HepG2 (cell line): ENCODE measurements around the gene SS18L1. TPM values are rescaled to one million over a fixed set of nuclear protein-coding genes. Genes with fewer than 3 reads are reported as not detected.

ENCODE experiments used
- KDM2A ChIP-seq: sonication (generic); formaldehyde crosslinking; IDR thresholded peaks from 2 replicates; pipeline ENCODE4 v1.4.0; 2020; ENCODE audit warnings: low read depth, missing genetic modification reagents, borderline replicate concordance
- KDM4B ChIP-seq: sonication (generic); formaldehyde crosslinking; IDR thresholded peaks from 2 replicates; pipeline ENCODE4 v1.4.0; 2020; ENCODE audit warnings: missing genetic modification reagents
- KDM5B ChIP-seq: sonication (generic); formaldehyde crosslinking; IDR thresholded peaks from 2 replicates; pipeline ENCODE4 v1.4.0; 2020; ENCODE audit warnings: missing genetic modification reagents, mild to moderate bottlenecking, borderline replicate concordance
- LCORL ChIP-seq, 2 experiments: fragments of 450-650 bp in 1 of 2; sonication (generic) in 1 of 2; formaldehyde crosslinking in 1 of 2; IDR thresholded peaks; 2 replicates each; pipeline versions ENCODE4 v1.5.0 to v1.6.1; 2017 to 2020; ENCODE audit warnings: antibody characterized with exemption in 1 of 2, missing genetic modification reagents in 1 of 2
- MXI1 ChIP-seq: IDR thresholded peaks from 3 replicates; pipeline ENCODE4 v1.6.1; 2012; ENCODE audit warnings: low read depth, low read length, inconsistent platforms, borderline replicate concordance
- MYC ChIP-seq: sonication (generic); formaldehyde crosslinking; IDR thresholded peaks from 2 replicates; pipeline ENCODE4 v1.9.0; 2021; ENCODE audit warnings: missing genetic modification reagents, borderline replicate concordance
- SMAD3 ChIP-seq: sonication (generic); formaldehyde crosslinking; IDR thresholded peaks from 2 replicates; pipeline ENCODE4 v1.4.0; 2020; ENCODE audit warnings: missing genetic modification reagents
- TAF1 ChIP-seq: sonication (generic); formaldehyde crosslinking; IDR thresholded peaks from 2 replicates; pipeline ENCODE4 v1.4.0; 2020; ENCODE audit warnings: missing genetic modification reagents
- ZNF354B ChIP-seq: sonication (generic); formaldehyde crosslinking; IDR thresholded peaks from 2 replicates; pipeline ENCODE4 v1.8.0; 2022; ENCODE audit warnings: mild to moderate bottlenecking, missing genetic modification reagents
- ZNF510 ChIP-seq: sonication (generic); formaldehyde crosslinking; IDR thresholded peaks from 2 replicates; pipeline ENCODE4 v1.4.0; 2020; ENCODE audit warnings: low read depth, mild to moderate bottlenecking, missing genetic modification reagents
- polyA plus RNA-seq, 8 experiments: library from polyadenylated mRNA; depleted of rRNA in 3 of 8; stranded (reverse) in 7 of 8; unstranded in 1 of 8; fragments of >200 nt; fragmentation: Illumina TruSeq in 4 of 8; extraction: Trizol in 4 of 8; gene quantifications; 2 replicates each; pipeline versions ENCODE4 v1.2.1 to v1.2.3, GENCODE V29; 2011 to 2016; ENCODE audit warnings: low read depth in 4 of 8, missing spikeins in 1 of 8, mixed read lengths in 1 of 8; ENCODE audit not compliant: insufficient read depth in 1 of 8
- total RNA-seq, 5 experiments: library from RNA; depleted of rRNA; stranded (reverse); fragments of >200 nt; fragmentation: Illumina TruSeq; extraction: Trizol; gene quantifications; 2 replicates each; pipeline ENCODE4 v1.2.3, GENCODE V29; 2016; ENCODE audit warnings: low read depth in 1 of 5
- TF ChIP-seq, protein P1 (sequence below): sonication (generic); formaldehyde crosslinking; IDR thresholded peaks from 2 replicates; pipeline ENCODE4 v1.5.0; 2020; ENCODE audit warnings: mild to moderate bottlenecking, missing genetic modification reagents, borderline replicate concordance
- TF ChIP-seq, protein P2 (sequence below): sonication (generic); formaldehyde crosslinking; IDR thresholded peaks from 2 replicates; pipeline ENCODE4 v1.5.0; 2020; ENCODE audit warnings: mild to moderate bottlenecking, missing genetic modification reagents, moderate library complexity
- TF ChIP-seq, protein P3 (sequence below): sonication (generic); formaldehyde crosslinking; IDR thresholded peaks from 2 replicates; pipeline ENCODE4 v1.4.0; 2020; ENCODE audit warnings: mild to moderate bottlenecking, missing genetic modification reagents, borderline replicate concordance
- TF ChIP-seq, protein P4 (sequence below): sonication (generic); formaldehyde crosslinking; IDR thresholded peaks from 2 replicates; pipeline ENCODE4 v1.8.1; 2023; ENCODE audit warnings: mild to moderate bottlenecking, missing genetic modification reagents
- TF ChIP-seq, protein P5 (sequence below): IDR thresholded peaks from 2 replicates; pipeline ENCODE4 v1.6.1; 2016; ENCODE audit warnings: mild to moderate bottlenecking, missing biosample characterization, missing genetic modification reagents

SS18L1 gene
- total and polyA plus RNA-seq, 2 of the 13 experiments (the other 11 are each of a cell fraction or from before 2014, with no cell fraction given) = 17.8 to 27.6 TPM

DNA sequence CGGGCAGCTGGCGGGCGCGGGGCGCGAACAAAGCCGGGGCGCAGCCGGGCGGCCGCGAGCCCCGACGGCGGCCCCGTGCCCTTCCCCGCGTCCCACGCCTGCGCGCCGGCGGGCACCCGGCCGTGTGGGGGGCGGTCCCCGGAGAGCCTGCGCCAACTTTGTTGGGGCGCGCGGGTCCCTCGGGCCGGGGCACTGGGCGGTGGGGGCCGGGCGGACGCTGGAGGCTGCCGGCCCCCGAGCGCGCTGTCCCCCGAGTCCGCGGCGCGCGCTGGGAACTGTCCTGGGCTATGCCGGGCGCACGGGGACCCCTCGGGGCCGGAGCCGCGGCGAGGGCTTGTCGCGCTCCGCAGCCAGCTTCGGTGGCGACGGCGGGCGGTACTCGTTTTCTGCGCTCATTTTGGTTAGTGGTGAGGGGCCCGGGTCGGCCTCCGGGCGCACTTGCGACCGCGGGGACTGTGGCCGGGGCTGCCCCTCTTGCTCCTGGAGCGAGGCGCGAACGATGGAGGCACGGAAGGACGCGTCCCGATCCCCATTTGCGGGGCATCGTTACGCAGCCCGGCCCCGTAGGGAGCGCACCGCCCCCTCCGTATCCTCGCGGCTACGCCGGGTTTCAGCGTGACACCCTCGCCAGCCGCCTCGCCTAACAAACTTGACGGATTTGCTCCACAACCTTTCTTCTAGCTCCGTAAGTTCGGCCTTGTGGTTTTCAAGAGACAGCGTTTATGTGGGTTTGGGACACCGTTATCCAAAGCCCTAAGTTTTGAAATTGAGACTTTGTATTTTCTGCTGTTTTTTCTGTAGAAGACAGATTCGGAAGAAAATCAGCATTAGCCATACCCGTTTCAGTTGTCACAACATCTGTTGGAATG, 622 bp downstream of the SS18L1 start (continued):
- TF ChIP-seq ZNF354B (CRISPR knock-in tag) (peak; percentile 21; the same call in 1 of the 2 replicates), LCORL (IDR thresholded peaks at IDR 0.05) (no peak), LCORL (CRISPR knock-in tag; IDR thresholded peaks at IDR 0.05) (0 out of 2 replicates have a peak, but pooled peaks have one; percentile 33), MYC (CRISPR knock-in tag) (peak; percentile 43; the same call in 1 of the 2 replicates), MXI1 (peak; percentile 66; the same call in 1 of the 3 replicates), KDM4B (CRISPR knock-in tag) (peak; percentile 37; the same call in 1 of the 2 replicates), TAF1 (CRISPR knock-in tag) (peak; percentile 41), KDM5B (CRISPR knock-in tag) (peak; percentile 76), SMAD3 (CRISPR knock-in tag) (peak; percentile 55; the same call in 1 of the 2 replicates), ZNF510 (peak; percentile 90), KDM2A (CRISPR knock-in tag) (peak; percentile 82)
- TF ChIP-seq, protein P1, sequence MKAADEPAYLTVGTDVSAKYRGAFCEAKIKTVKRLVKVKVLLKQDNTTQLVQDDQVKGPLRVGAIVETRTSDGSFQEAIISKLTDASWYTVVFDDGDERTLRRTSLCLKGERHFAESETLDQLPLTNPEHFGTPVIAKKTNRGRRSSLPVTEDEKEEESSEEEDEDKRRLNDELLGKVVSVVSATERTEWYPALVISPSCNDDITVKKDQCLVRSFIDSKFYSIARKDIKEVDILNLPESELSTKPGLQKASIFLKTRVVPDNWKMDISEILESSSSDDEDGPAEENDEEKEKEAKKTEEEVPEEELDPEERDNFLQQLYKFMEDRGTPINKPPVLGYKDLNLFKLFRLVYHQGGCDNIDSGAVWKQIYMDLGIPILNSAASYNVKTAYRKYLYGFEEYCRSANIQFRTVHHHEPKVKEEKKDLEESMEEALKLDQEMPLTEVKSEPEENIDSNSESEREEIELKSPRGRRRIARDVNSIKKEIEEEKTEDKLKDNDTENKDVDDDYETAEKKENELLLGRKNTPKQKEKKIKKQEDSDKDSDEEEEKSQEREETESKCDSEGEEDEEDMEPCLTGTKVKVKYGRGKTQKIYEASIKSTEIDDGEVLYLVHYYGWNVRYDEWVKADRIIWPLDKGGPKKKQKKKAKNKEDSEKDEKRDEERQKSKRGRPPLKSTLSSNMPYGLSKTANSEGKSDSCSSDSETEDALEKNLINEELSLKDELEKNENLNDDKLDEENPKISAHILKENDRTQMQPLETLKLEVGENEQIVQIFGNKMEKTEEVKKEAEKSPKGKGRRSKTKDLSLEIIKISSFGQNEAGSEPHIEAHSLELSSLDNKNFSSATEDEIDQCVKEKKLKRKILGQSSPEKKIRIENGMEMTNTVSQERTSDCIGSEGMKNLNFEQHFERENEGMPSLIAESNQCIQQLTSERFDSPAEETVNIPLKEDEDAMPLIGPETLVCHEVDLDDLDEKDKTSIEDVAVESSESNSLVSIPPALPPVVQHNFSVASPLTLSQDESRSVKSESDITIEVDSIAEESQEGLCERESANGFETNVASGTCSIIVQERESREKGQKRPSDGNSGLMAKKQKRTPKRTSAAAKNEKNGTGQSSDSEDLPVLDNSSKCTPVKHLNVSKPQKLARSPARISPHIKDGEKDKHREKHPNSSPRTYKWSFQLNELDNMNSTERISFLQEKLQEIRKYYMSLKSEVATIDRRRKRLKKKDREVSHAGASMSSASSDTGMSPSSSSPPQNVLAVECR (CRISPR knock-in tag) = peak; percentile 81
- TF ChIP-seq, protein P2, sequence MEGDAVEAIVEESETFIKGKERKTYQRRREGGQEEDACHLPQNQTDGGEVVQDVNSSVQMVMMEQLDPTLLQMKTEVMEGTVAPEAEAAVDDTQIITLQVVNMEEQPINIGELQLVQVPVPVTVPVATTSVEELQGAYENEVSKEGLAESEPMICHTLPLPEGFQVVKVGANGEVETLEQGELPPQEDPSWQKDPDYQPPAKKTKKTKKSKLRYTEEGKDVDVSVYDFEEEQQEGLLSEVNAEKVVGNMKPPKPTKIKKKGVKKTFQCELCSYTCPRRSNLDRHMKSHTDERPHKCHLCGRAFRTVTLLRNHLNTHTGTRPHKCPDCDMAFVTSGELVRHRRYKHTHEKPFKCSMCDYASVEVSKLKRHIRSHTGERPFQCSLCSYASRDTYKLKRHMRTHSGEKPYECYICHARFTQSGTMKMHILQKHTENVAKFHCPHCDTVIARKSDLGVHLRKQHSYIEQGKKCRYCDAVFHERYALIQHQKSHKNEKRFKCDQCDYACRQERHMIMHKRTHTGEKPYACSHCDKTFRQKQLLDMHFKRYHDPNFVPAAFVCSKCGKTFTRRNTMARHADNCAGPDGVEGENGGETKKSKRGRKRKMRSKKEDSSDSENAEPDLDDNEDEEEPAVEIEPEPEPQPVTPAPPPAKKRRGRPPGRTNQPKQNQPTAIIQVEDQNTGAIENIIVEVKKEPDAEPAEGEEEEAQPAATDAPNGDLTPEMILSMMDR = peak; percentile 43
- TF ChIP-seq, protein P3, sequence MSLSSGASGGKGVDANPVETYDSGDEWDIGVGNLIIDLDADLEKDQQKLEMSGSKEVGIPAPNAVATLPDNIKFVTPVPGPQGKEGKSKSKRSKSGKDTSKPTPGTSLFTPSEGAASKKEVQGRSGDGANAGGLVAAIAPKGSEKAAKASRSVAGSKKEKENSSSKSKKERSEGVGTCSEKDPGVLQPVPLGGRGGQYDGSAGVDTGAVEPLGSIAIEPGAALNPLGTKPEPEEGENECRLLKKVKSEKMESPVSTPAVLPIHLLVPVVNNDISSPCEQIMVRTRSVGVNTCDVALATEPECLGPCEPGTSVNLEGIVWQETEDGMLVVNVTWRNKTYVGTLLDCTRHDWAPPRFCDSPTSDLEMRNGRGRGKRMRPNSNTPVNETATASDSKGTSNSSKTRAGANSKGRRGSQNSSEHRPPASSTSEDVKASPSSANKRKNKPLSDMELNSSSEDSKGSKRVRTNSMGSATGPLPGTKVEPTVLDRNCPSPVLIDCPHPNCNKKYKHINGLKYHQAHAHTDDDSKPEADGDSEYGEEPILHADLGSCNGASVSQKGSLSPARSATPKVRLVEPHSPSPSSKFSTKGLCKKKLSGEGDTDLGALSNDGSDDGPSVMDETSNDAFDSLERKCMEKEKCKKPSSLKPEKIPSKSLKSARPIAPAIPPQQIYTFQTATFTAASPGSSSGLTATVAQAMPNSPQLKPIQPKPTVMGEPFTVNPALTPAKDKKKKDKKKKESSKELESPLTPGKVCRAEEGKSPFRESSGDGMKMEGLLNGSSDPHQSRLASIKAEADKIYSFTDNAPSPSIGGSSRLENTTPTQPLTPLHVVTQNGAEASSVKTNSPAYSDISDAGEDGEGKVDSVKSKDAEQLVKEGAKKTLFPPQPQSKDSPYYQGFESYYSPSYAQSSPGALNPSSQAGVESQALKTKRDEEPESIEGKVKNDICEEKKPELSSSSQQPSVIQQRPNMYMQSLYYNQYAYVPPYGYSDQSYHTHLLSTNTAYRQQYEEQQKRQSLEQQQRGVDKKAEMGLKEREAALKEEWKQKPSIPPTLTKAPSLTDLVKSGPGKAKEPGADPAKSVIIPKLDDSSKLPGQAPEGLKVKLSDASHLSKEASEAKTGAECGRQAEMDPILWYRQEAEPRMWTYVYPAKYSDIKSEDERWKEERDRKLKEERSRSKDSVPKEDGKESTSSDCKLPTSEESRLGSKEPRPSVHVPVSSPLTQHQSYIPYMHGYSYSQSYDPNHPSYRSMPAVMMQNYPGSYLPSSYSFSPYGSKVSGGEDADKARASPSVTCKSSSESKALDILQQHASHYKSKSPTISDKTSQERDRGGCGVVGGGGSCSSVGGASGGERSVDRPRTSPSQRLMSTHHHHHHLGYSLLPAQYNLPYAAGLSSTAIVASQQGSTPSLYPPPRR (CRISPR knock-in tag) = 0 out of 2 replicates have a peak, but pooled peaks have one; percentile 15
- TF ChIP-seq, protein P4, sequence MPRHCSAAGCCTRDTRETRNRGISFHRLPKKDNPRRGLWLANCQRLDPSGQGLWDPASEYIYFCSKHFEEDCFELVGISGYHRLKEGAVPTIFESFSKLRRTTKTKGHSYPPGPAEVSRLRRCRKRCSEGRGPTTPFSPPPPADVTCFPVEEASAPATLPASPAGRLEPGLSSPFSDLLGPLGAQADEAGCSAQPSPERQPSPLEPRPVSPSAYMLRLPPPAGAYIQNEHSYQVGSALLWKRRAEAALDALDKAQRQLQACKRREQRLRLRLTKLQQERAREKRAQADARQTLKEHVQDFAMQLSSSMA (CRISPR knock-in tag) = 0 out of 2 replicates have a peak, but pooled peaks have one; percentile 15
- TF ChIP-seq, protein P5, sequence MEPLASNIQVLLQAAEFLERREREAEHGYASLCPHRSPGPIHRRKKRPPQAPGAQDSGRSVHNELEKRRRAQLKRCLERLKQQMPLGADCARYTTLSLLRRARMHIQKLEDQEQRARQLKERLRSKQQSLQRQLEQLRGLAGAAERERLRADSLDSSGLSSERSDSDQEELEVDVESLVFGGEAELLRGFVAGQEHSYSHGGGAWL = peak; percentile 58; the same call in 1 of the 2 replicates
